Measurements from ENCODE around the gene PVALB. TPM values are rescaled to one million over a fixed set of nuclear protein-coding genes. Genes with fewer than 3 reads are reported as not detected.

The PVALB gene
- total RNA-seq, 1 donor from 2014 or later = not detected

- TF ChIP-seq, protein P1, sequence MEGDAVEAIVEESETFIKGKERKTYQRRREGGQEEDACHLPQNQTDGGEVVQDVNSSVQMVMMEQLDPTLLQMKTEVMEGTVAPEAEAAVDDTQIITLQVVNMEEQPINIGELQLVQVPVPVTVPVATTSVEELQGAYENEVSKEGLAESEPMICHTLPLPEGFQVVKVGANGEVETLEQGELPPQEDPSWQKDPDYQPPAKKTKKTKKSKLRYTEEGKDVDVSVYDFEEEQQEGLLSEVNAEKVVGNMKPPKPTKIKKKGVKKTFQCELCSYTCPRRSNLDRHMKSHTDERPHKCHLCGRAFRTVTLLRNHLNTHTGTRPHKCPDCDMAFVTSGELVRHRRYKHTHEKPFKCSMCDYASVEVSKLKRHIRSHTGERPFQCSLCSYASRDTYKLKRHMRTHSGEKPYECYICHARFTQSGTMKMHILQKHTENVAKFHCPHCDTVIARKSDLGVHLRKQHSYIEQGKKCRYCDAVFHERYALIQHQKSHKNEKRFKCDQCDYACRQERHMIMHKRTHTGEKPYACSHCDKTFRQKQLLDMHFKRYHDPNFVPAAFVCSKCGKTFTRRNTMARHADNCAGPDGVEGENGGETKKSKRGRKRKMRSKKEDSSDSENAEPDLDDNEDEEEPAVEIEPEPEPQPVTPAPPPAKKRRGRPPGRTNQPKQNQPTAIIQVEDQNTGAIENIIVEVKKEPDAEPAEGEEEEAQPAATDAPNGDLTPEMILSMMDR (conservative IDR thresholded peaks at IDR 0.05; ENCODE audit: low read depth, low read length) = no peak
- H3K4me3 ChIP-seq (ENCODE audit: low read depth, low read length) = no peak overlapping the region
- no peak for DNase-seq (ENCODE audit: low read depth)
Measured at GRCh38 chr22:36815558-36816338, 1.1 kb downstream of the PVALB start.

GRCh38 chr22:36814801-36815200, 2.0 kb downstream of the PVALB start:
- DNase-seq (ENCODE audit: low read depth) = no peak
- TF ChIP-seq, protein P1 (conservative IDR thresholded peaks at IDR 0.05; ENCODE audit: low read depth, low read length) = no peak
- no peak overlapping the region for H3K4me3 ChIP-seq (ENCODE audit: low read depth, low read length)

DNA sequence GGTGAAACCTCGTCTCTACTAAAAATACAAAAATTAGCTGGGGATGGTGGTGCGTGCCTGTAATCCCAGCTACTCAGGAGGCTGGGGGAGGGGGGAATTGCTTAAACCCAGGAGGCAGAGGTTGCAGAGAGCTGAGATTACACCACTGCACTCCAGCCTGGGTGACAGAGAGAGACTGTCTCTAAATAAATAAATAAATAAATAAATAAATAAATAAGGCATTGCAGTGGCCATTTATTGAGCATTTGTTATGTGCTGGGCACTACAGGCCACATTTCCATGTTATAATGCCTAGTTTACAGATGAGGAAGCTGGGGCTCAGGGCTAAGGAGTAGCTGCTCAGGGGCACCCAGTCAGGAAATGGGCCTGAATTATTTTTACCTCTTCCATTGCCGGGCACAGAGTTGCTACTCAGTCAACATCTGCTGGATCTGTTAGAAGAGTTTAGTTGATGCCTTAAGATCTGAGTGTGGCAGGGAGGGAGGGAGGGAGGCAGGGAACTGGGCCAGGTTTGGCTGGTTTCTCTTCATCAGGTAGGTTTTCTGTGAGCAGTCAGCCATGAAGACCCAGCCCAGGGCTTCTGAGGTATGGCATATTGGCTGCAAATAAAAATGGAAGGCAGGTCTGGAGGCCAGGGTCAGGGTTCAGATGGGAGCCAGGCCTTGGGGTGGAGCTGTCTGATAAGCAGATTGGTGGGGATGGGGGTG, 5.6 kb downstream of the PVALB start:
- DNase-seq (ENCODE audit: low read depth) = no peak
- no peak overlapping the region for H3K4me3 ChIP-seq (ENCODE audit: low read depth, low read length)
- TF ChIP-seq, protein P1 (conservative IDR thresholded peaks at IDR 0.05; ENCODE audit: low read depth, low read length) = no peak

DNA sequence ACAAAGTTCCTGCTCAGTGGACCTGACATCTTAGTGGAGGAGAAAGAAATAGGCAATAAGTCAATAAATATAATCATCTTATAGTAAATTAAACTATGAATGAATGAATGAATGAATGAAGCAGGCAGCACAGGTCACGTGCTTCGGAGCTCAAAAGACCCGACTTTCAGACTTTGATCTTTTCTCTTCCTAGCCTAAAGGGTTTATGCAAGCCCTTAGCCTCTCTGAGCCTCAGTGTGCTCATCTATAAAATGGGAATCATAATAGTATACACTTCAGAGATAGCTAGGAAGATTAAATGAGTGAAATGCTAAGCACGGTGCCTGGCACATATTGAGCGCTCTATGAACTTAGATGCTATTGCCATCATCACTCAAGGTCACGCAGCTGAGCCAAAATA, 7.5 kb downstream of the PVALB start:
- no peak overlapping the region for H3K4me3 ChIP-seq (ENCODE audit: low read depth, low read length)
- no peak for DNase-seq (ENCODE audit: low read depth)
- TF ChIP-seq, protein P1 (conservative IDR thresholded peaks at IDR 0.05; ENCODE audit: low read depth, low read length) = no peak

DNA sequence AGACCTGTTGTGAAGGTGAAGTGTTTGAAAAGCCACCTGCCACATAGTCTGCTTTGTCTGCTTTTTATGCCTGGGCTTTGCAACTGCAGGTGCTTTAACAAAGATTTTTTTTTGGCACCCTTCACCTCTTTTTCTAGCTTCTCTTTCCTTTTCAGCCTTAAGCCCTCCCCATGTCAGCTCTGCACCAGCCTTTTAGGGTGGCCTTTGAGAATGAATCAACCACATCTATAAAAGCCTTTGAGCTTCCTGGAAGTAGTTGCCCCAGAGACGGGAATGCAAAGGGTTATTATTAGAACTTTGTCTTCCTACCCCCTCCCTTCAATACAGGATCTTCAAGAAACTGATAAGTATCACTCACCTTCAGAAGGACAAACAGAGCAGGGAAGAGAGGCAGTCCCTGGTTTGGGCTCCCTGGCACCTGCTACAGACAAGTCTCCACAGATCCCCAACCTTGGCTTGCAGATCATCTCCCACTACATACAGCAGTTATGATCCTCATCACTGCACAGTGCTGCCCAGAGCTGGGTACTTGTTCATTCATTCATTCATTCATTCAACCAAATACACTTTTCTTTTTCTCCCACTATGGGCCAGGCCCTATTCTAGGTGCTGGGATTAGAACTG, 8.0 kb downstream of the PVALB start:
- H3K4me3 ChIP-seq (ENCODE audit: low read depth, low read length) = no peak overlapping the region
- DNase-seq (ENCODE audit: low read depth) = no peak
- TF ChIP-seq, protein P1 (conservative IDR thresholded peaks at IDR 0.05; ENCODE audit: low read depth, low read length) = no peak

DNA sequence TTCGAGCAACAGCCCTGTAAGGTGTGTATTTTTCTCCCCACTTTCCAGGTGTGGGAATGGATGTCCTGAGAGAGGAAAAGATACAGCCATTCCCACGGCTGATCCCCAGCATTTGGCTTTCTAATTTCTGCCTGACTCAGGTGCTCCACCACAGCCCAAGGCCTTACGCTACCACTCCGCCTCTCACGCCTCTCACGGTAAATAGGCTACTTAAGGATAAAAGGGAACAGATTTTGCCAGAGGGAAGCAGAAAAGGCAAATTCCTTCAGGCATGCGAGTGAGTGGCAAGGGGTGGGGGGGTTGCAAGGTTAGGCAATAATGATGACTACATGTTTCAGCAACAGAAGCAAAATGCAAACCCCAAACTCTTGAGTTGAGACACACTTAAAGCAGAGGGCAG, 9.2 kb downstream of the PVALB start:
- DNase-seq (ENCODE audit: low read depth) = no peak
- TF ChIP-seq, protein P1 (conservative IDR thresholded peaks at IDR 0.05; ENCODE audit: low read depth, low read length) = no peak
- no peak overlapping the region for H3K4me3 ChIP-seq (ENCODE audit: low read depth, low read length)
